CD4-positive, CD25-positive, alpha-beta regulatory T cell (primary cell): ENCODE data around the gene MAP2K2. TPM values are rescaled to one million over a fixed set of nuclear protein-coding genes. Genes with fewer than 3 reads are reported as not detected.
A peak's percentile ranks its signal among the peaks of the same experiment; 100 is the strongest.

Experiments used
- ATAC-seq, 2 donors: fragments of 150-1000 bp; cut with Tn5 transposase; one replicate each; pipeline ENCODE4 v1.10.0; 2021; ENCODE audit warnings: low read depth in 2 of 2, moderate number of reproducible peaks in 2 of 2, moderate library complexity in 1 of 2
- DNase-seq, 3 donors: peaks; one replicate each; pipeline versions ENCODE4 v3.0.0 to v3.0.0-alpha.2; 2012 to 2022; ENCODE audit warnings: mixed read lengths in 1 of 3
- H3K27ac ChIP-seq: one replicate; pipeline ENCODE4 v1.7.0; 2013; ENCODE audit warnings: mild to moderate bottlenecking, low read length; ENCODE audit not compliant: insufficient read depth, poor library complexity, severe bottlenecking
- H3K27me3 ChIP-seq: one replicate; pipeline ENCODE4 v1.7.0; 2013; ENCODE audit warnings: low read length; ENCODE audit not compliant: control insufficient read depth, insufficient read depth
- H3K36me3 ChIP-seq: one replicate; pipeline ENCODE4 v1.7.0; 2013; ENCODE audit warnings: mild to moderate bottlenecking, low read length, moderate library complexity; ENCODE audit not compliant: control insufficient read depth, insufficient read depth
- H3K4me1 ChIP-seq: 2 replicates; pipeline ENCODE4 v1.7.0; 2013; ENCODE audit warnings: mild to moderate bottlenecking, low read length; ENCODE audit not compliant: insufficient read depth, control insufficient read depth, poor library complexity, severe bottlenecking
- H3K4me3 ChIP-seq: one replicate; pipeline ENCODE4 v1.7.0; 2013; ENCODE audit warnings: low read depth, mild to moderate bottlenecking, low read length, moderate library complexity
- H3K9me3 ChIP-seq, 2 experiments: 1 replicate in 1 of 2; 2 replicates in 1 of 2; pipeline ENCODE4 v1.7.0; 2013; ENCODE audit warnings: low read length in 2 of 2, mild to moderate bottlenecking in 1 of 2, moderate library complexity in 1 of 2; ENCODE audit not compliant: control insufficient read depth in 2 of 2
- H3K27ac Mint-ChIP-seq, 3 donors: one replicate each; pipeline ENCODE4 v1.8.0; 2020 to 2022; ENCODE audit warnings: mild to moderate bottlenecking in 3 of 3, mixed read lengths in 3 of 3, moderate library complexity in 2 of 3
- H3K27me3 Mint-ChIP-seq: one replicate; pipeline ENCODE4 v1.8.0; 2022; ENCODE audit warnings: mild to moderate bottlenecking, mixed read lengths
- H3K36me3 Mint-ChIP-seq: one replicate; pipeline ENCODE4 v1.8.0; 2020; ENCODE audit warnings: mixed read lengths
- H3K4me1 Mint-ChIP-seq, 4 donors: one replicate each; pipeline ENCODE4 v1.8.0; 2020 to 2022; ENCODE audit warnings: mixed read lengths in 4 of 4, mild to moderate bottlenecking in 1 of 4
- H3K4me3 Mint-ChIP-seq, 4 donors: one replicate each; pipeline ENCODE4 v1.8.0; 2020 to 2022; ENCODE audit warnings: mild to moderate bottlenecking in 4 of 4, mixed read lengths in 4 of 4, moderate library complexity in 3 of 4
- H3K9me3 Mint-ChIP-seq, 7 donors: one replicate each; pipeline ENCODE4 v1.8.0; 2020 to 2022; ENCODE audit warnings: mixed read lengths in 7 of 7, mild to moderate bottlenecking in 3 of 7, moderate library complexity in 2 of 7
- polyA plus RNA-seq, 4 donors: library from polyadenylated mRNA; unstranded; fragments of 300-500 nt; fragmentation: Illumina TruSeq; gene quantifications; one replicate each; pipeline ENCODE4 v1.2.3, GENCODE V29; 2021
- total RNA-seq: library from RNA; stranded (reverse); gene quantifications from one replicate; pipeline ENCODE4 v1.2.3, GENCODE V29; 2022

MAP2K2 gene
- total and polyA plus RNA-seq, 5 donors from 2014 or later: 38.5 to 98.2 (median 67.6) TPM

DNA sequence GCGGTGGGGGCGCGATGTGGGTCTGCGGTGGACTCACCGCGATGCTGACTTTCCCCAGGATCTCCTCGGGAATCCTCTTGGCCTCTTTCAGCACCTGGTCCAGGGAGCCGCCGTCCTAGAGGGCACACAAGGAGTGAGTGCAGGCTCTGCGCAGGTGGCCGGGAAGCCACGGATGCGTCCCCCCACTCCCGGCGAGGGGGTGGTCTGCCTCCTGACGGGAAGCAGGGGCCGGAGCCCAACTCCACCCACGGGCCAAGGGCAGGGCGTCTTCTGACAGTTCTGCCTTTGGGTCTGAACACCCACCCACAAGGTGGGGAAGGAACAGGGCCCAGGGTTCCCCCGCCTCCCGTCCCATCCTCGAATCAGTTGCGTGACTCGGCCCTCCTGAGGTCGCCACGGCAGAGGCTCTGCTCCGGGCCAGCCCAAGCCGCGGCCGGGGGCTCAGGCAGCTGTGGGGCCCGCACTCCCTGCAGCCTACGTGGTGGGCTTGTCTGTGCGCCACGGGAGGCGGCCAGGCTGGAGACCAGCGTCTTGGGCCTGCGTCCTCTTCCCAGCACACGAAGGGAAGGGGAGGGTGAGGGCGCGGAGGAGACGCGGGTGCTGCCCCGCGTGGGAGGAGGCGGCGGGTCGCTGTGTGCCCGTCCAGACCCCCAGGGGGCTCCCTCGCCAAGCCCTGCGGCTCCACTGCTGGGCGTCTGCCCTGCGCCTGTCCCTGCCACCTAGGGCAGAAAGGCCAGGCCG lies 21.4 kb downstream of the MAP2K2 start:
- DNase-seq (no peak), ATAC-seq (no peak)
- Mint-ChIP-seq H3K36me3 (peaks cover 3% of the 10 kb centered on the region), H3K27me3 (no peaks in the 10 kb centered on the region), H3K4me1 (peaks cover 0 to 36% (median 10%) of the 10 kb centered on the region in 4 donors), H3K4me3 (no peak overlapping the region), H3K27ac (no peak overlapping the region), H3K9me3 (no peaks in the 10 kb centered on the region)
- peaks cover 32% of the 10 kb centered on the region for H3K4me1 ChIP-seq
- H3K4me3 ChIP-seq: no peak overlapping the region
- peaks cover 30% of the 10 kb centered on the region for H3K36me3 ChIP-seq
- no peak overlapping the region for H3K27ac ChIP-seq
- no peaks in the 10 kb centered on the region for H3K27me3 ChIP-seq
- no peaks in the 10 kb centered on the region for H3K9me3 ChIP-seq

DNA sequence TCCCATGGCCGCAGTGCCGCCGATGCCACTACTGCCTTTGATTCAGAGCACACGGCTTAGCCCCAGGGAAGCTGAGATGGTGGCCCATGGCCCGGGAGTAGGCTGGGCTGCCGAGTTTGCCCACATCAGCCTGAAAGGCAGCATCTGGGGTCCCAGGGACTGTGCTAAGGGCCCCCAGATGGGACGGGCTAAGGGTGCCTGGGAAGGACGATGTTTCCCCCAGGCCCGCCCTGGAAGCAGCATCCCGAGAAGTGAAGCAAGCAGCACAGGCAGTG lies 22.5 kb downstream of the MAP2K2 start:
- H3K4me3 Mint-ChIP-seq: no peak overlapping the region
- H3K36me3 Mint-ChIP-seq: peaks cover 3% of the 10 kb centered on the region
- Histone ChIP-seq H3K4me1 (peaks cover 27% of the 10 kb centered on the region), H3K27me3 (no peaks in the 10 kb centered on the region), H3K27ac (no peak overlapping the region), H3K36me3 (peaks cover 27% of the 10 kb centered on the region), H3K4me3 (no peak overlapping the region), H3K9me3 (no peaks in the 10 kb centered on the region)
- no peak for ATAC-seq
- H3K27me3 Mint-ChIP-seq: no peaks in the 10 kb centered on the region
- H3K4me1 Mint-ChIP-seq: peaks cover 0 to 29% (median 8%) of the 10 kb centered on the region in 4 donors
- no peaks in the 10 kb centered on the region for H3K9me3 Mint-ChIP-seq
- no peak overlapping the region for H3K27ac Mint-ChIP-seq
- no peak for DNase-seq

DNA sequence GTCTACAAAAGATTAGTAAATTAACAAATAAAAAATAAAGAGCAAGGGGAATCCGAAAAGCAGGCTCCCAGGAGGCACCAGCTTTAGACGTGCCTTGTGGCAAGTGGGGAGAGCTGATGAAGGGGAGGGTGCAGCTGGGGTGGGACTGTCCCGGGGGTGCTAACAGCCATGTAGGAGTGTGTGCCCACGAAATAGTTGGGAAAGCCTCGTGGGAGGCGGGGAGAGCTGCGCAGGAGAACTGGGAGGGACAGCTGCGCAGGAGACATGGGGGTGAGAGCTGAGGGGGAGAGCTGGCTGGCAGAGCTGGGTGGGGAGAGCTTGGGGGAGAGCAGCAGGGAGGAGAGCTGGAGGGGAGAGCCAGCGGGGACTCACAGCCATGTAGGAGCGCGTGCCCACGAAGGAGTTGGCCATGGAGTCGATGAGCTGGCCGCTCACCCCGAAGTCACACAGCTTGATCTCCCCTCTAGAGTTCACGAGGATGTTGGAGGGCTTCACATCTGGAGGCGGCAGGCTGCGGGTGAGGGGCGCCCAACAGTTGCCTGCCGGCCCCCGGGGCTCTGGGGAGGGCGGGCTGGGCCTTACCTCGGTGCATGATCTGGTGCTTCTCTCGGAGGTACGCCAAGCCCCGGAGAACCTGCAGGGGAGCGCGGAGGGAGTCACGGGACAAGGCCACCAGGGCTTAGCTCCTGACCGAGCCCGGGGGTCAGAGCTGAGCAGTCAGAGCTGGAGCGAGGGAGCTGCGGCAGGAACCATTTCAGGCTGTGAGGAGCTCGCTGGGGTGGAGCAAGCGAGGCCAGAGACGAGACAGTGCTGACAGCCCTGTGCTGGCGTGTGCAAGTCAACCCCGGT lies 23.1 kb downstream of the MAP2K2 start:
- no peak overlapping the region for H3K27ac ChIP-seq
- H3K9me3 ChIP-seq: no peaks in the 10 kb centered on the region
- peaks cover 23% of the 10 kb centered on the region for H3K4me1 ChIP-seq
- Mint-ChIP-seq H3K36me3 (peaks cover 3% of the 10 kb centered on the region), H3K4me3 (no peak overlapping the region), H3K9me3 (no peaks in the 10 kb centered on the region), H3K27me3 (no peaks in the 10 kb centered on the region), H3K27ac (no peak overlapping the region), H3K4me1 (peaks cover 0 to 25% (median 8%) of the 10 kb centered on the region in 4 donors)
- H3K27me3 ChIP-seq: no peaks in the 10 kb centered on the region
- H3K36me3 ChIP-seq: peaks cover 27% of the 10 kb centered on the region
- H3K4me3 ChIP-seq: no peak overlapping the region
- no peak for DNase-seq
- ATAC-seq: no peak

DNA sequence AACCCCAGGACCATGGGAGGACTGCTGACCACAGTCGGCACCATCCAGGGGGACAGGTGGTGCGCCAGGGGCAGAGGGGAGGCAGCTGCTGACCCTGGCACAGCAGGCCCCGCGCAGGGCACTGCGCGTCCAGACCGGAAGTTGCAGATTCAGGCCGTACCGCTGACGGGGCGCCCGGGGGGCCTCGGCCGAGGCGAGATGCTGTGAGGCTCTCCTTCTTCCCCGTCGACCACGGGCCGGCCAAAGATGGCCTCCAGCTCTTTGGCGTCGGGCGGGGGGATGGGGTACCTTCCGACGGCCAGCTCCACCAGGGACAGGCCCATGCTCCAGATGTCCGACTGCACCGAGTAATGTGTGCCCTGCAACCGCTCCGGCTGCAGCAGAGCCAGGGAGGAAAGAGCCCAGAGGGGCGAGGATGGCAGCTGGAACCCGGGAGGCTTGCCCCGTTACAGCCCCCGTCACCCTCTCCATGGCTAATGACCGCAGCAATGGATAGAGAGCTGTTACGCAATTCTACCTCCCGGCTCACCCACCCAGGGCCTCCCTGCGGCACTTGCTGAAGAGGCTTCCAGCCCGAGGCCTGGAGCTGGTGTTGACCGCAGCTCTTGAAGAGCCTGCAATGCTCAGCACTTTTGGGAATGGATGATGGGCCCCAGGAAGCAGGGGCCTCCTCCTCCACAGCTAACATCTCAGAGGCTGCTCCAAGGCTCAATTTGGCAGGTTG lies 24.7 kb downstream of the MAP2K2 start:
- H3K36me3 ChIP-seq: peaks cover 27% of the 10 kb centered on the region

DNA sequence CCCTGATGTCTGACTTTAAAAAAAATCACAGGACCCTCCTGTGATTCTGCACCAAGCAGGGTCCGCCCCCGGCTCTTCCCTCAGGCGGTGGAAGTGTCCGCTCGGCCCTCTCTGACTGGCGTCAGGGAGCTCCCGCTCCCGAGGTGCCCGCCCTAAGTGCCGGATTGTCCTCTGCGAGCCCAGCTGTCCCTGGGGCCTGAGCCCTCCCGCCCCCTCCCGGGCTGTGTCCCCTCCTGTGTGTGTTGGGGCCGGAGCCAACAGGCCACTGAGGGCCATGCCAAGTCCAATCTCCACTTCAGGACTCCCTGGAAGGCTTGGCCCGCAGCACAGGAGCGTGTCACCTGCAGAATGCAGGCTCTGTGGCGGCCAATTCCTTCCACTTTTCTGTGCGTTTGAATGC lies 25.4 kb downstream of the MAP2K2 start:
- H3K4me3 Mint-ChIP-seq: no peak overlapping the region
- no peaks in the 10 kb centered on the region for H3K27me3 Mint-ChIP-seq
- no peaks in the 10 kb centered on the region for H3K9me3 ChIP-seq
- DNase-seq (no peak), ATAC-seq (no peak)
- no peaks in the 10 kb centered on the region for H3K4me1 ChIP-seq
- peaks cover 30% of the 10 kb centered on the region for H3K36me3 ChIP-seq
- H3K27me3 ChIP-seq: no peaks in the 10 kb centered on the region
- no peaks in the 10 kb centered on the region for H3K9me3 Mint-ChIP-seq
- no peak overlapping the region for H3K27ac Mint-ChIP-seq
- peaks cover 0 to 3% (median 0%) of the 10 kb centered on the region in 4 donors for H3K4me1 Mint-ChIP-seq
- no peak overlapping the region for H3K4me3 ChIP-seq
- H3K36me3 Mint-ChIP-seq: peaks cover 7% of the 10 kb centered on the region
- no peak overlapping the region for H3K27ac ChIP-seq

More for the DNA sequence above, 24.7 kb downstream of the MAP2K2 start:
- Mint-ChIP-seq H3K27me3 (no peaks in the 10 kb centered on the region), H3K27ac (peak overlapping the region in 1 of 3 donors; percentile 26), H3K9me3 (no peaks in the 10 kb centered on the region), H3K4me1 (peaks cover 0 to 8% (median 0%) of the 10 kb centered on the region in 4 donors), H3K4me3 (no peak overlapping the region), H3K36me3 (peaks cover 3% of the 10 kb centered on the region)
- DNase-seq (no peak), ATAC-seq (no peak)
- Histone ChIP-seq H3K4me1 (peaks cover 6% of the 10 kb centered on the region), H3K9me3 (no peaks in the 10 kb centered on the region), H3K27me3 (no peaks in the 10 kb centered on the region), H3K4me3 (no peak overlapping the region), H3K27ac (no peak overlapping the region)

DNA sequence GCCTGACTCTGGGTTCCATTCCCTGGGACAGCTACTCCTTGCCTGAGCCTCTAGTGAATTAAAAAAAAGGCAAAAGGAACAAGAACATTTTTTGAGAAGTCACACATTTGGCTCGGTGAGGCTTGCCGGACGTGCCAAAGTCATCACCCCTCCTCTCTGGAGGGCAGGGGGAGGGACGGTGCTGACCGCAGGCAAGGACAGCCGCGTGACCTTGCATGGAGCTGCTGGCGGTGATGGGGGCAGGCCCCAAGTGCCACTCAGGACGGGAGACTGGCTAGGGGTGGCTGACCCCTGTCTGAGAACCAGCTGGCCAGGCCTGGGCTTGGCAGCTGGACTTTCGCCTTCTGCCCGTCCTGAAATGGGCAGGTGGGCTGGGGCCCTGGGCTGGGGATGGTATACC lies 26.4 kb downstream of the MAP2K2 start:
- Histone ChIP-seq H3K27me3 (no peaks in the 10 kb centered on the region), H3K36me3 (peaks cover 30% of the 10 kb centered on the region), H3K27ac (no peak overlapping the region), H3K4me3 (no peak overlapping the region), H3K4me1 (no peaks in the 10 kb centered on the region), H3K9me3 (no peaks in the 10 kb centered on the region)
- DNase-seq (no peak), ATAC-seq (no peak)
- Mint-ChIP-seq H3K4me3 (no peak overlapping the region), H3K27me3 (no peaks in the 10 kb centered on the region), H3K36me3 (peaks cover 7% of the 10 kb centered on the region), H3K27ac (no peak overlapping the region), H3K9me3 (no peaks in the 10 kb centered on the region), H3K4me1 (peaks cover 0 to 4% (median 0%) of the 10 kb centered on the region in 4 donors)

DNA sequence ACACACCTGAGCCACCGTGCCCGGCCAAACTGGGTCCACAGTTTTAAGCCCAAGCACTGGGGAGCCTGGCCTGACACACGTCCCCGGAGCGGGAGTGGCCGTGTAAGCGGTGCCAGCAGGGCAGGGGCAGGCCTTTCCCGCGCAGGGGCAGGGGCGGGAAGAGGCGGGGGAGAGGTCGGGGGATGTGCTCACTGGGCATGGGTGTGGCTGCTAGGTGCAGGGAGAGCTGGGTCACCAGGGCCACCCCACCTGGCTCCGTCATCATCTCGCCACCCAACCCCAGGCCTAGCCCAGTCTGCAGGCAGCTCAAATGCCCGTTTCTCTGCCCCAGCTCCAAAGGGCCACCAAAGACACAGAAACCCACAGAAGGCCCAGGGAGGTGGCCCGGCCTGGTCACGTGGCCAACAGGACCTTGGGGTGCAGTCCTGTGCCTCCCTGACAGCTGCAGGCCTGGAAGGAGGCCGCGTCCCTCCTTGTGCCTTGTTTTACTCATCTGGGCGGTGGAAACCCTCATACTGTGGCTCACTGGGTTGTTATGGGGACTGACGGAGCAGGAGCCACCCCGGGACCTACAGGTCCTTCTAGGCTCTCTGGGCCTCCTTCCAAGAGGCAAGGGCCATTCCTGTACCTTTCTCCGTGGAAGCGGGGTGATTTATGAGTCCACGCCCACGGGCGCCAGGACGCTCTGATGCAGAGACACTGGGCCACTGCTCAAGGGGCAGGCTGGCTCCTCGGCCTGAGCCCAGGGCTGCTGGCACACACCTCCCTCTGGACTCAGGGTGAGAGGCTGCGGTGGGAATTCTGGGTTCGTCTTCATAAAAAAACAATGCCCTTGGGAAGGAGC lies 27.7 kb downstream of the MAP2K2 start:
- Mint-ChIP-seq H3K4me1 (peaks cover 0 to 4% (median 0%) of the 10 kb centered on the region in 4 donors), H3K36me3 (peaks cover 7% of the 10 kb centered on the region), H3K27me3 (no peaks in the 10 kb centered on the region), H3K9me3 (no peaks in the 10 kb centered on the region), H3K4me3 (peak overlapping the region in 1 of 4 donors; percentile 47), H3K27ac (no peak overlapping the region)
- no peak overlapping the region for H3K4me3 ChIP-seq
- H3K9me3 ChIP-seq: no peaks in the 10 kb centered on the region
- H3K27me3 ChIP-seq: no peaks in the 10 kb centered on the region
- ATAC-seq (no peak), DNase-seq (no peak)
- peaks cover 23% of the 10 kb centered on the region for H3K36me3 ChIP-seq
- no peaks in the 10 kb centered on the region for H3K4me1 ChIP-seq
- H3K27ac ChIP-seq: no peak overlapping the region
